GM23338 (cell line): ENCODE data around the gene IYD. TPM values are rescaled to one million over a fixed set of nuclear protein-coding genes. Genes with fewer than 3 reads are reported as not detected.

Source experiments
- ATAC-seq: fragments of 200-7000 bp; cut with Tn5 transposase; 3 replicates; pipeline ENCODE4 v1.9.1; 2020
- DNase-seq: peaks from one replicate; pipeline ENCODE4 v3.0.0-alpha.2; 2015; ENCODE audit warnings: low spot score
- H2AFZ ChIP-seq: fragments of 200-600 bp; sonication (generic); 2 replicates; pipeline ENCODE4 v1.8.0; 2016; ENCODE audit warnings: antibody characterized with exemption, mild to moderate bottlenecking, moderate library complexity
- H3F3A ChIP-seq: fragments of 200-600 bp; sonication (generic); replicated peaks from 2 replicates; pipeline ENCODE4 v1.8.0; 2017; ENCODE audit warnings: antibody characterized with exemption, mixed run types, low read depth
- H3K27ac ChIP-seq: fragments of 200-600 bp; sonication (generic); 2 replicates; pipeline ENCODE4 v1.6.1; 2016; ENCODE audit warnings: low read depth
- H3K27me3 ChIP-seq: fragments of 200-600 bp; sonication (generic); 2 replicates; pipeline ENCODE4 v1.8.0; 2016; ENCODE audit warnings: mild to moderate bottlenecking, mixed run types, moderate library complexity; ENCODE audit not compliant: insufficient read depth
- H3K36me3 ChIP-seq: fragments of 200-600 bp; sonication (generic); 2 replicates; pipeline ENCODE4 v1.8.0; 2016; ENCODE audit warnings: mild to moderate bottlenecking; ENCODE audit not compliant: insufficient read depth
- H3K4me1 ChIP-seq: fragments of 200-600 bp; sonication (generic); 2 replicates; pipeline ENCODE4 v1.8.0; 2016; ENCODE audit warnings: mild to moderate bottlenecking, moderate library complexity; ENCODE audit not compliant: insufficient read depth
- H3K4me2 ChIP-seq: fragments of 200-600 bp; sonication (generic); 2 replicates; pipeline ENCODE4 v1.7.1; 2017; ENCODE audit warnings: mixed run types
- H3K4me3 ChIP-seq: fragments of 200-600 bp; sonication (generic); 2 replicates; pipeline ENCODE4 v1.6.1; 2016; ENCODE audit warnings: mixed run types
- H3K79me2 ChIP-seq: fragments of 200-600 bp; sonication (generic); replicated peaks from 2 replicates; pipeline ENCODE4 v1.8.0; 2017; ENCODE audit warnings: mild to moderate bottlenecking; ENCODE audit not compliant: insufficient read depth
- H3K9me2 ChIP-seq: fragments of 200-600 bp; sonication (generic); 2 replicates; pipeline ENCODE4 v1.8.0; 2017; ENCODE audit not compliant: insufficient read depth
- H4K20me1 ChIP-seq: fragments of 200-600 bp; sonication (generic); replicated peaks from 2 replicates; pipeline ENCODE4 v1.8.0; 2017; ENCODE audit warnings: mild to moderate bottlenecking; ENCODE audit not compliant: insufficient read depth
- H3K27ac Mint-ChIP-seq: 2 replicates; pipeline ENCODE4 v1.8.0; 2020; ENCODE audit warnings: inconsistent platforms, mild to moderate bottlenecking, moderate library complexity, mixed read lengths
- H3K27me3 Mint-ChIP-seq: 3 replicates; pipeline ENCODE4 v1.8.0; 2022; ENCODE audit warnings: low read depth, mild to moderate bottlenecking, moderate library complexity, mixed read lengths, inconsistent platforms; ENCODE audit not compliant: insufficient read depth, poor library complexity
- H3K36me3 Mint-ChIP-seq: 3 replicates; pipeline ENCODE4 v1.8.0; 2021; ENCODE audit warnings: low read depth, mild to moderate bottlenecking, inconsistent platforms, moderate library complexity, mixed read lengths
- H3K4me1 Mint-ChIP-seq: 3 replicates; pipeline ENCODE4 v1.8.0; 2020; ENCODE audit warnings: mild to moderate bottlenecking, inconsistent platforms, mixed read lengths
- H3K4me3 Mint-ChIP-seq: 3 replicates; pipeline ENCODE4 v1.8.0; 2021; ENCODE audit warnings: moderate library complexity, mild to moderate bottlenecking, inconsistent platforms, mixed read lengths
- H3K9me3 Mint-ChIP-seq: 3 replicates; pipeline ENCODE4 v1.8.0; 2020; ENCODE audit warnings: moderate library complexity, mild to moderate bottlenecking, inconsistent platforms, mixed read lengths
- CTCF ChIP-seq, 2 experiments: fragments of 200-600 bp in 1 of 2; sonication (generic) in 1 of 2; conservative IDR thresholded peaks; 2 replicates each; pipeline versions ENCODE4 v1.5.1 to v1.6.1; 2016 to 2017; ENCODE audit warnings: antibody characterized with exemption in 2 of 2, low read depth in 2 of 2, mild to moderate bottlenecking in 2 of 2, moderate library complexity in 1 of 2
- ETS1 ChIP-seq: IDR thresholded peaks from 2 replicates; pipeline ENCODE4 v1.6.1; 2016; ENCODE audit warnings: antibody characterized with exemption
- EZH2phosphoT487 ChIP-seq: fragments of 200-600 bp; sonication (generic); IDR thresholded peaks from one replicate; pipeline ENCODE4 v1.8.1; 2018; ENCODE audit warnings: antibody characterized with exemption; ENCODE audit not compliant: unreplicated experiment
- NANOG ChIP-seq: IDR thresholded peaks from 2 replicates; pipeline ENCODE4 v1.6.1; 2016; ENCODE audit warnings: antibody characterized with exemption, borderline replicate concordance
- REST ChIP-seq: IDR thresholded peaks from one replicate; pipeline ENCODE4 v1.6.1; 2018; ENCODE audit warnings: antibody characterized with exemption; ENCODE audit not compliant: unreplicated experiment
- ZNF331 ChIP-seq: fragments of 250-450 bp; sonication (Bioruptor Pico); IDR thresholded peaks from 2 replicates; pipeline ENCODE4 v1.5.0; 2020; ENCODE audit warnings: low read depth, mild to moderate bottlenecking, moderate library complexity
- ZNF462 ChIP-seq: fragments of 250-450 bp; sonication (Bioruptor Pico); IDR thresholded peaks from 2 replicates; pipeline ENCODE4 v1.5.0; 2020; ENCODE audit warnings: mild to moderate bottlenecking, moderate library complexity
- polyA plus RNA-seq: library from polyadenylated mRNA; unstranded; fragments of >200 nt; fragmentation: Nextera tagmentation; extraction: Ambion mirVana; gene quantifications from 2 replicates; pipeline ENCODE4 v1.2.1, GENCODE V29; 2016
- total RNA-seq: library from RNA; depleted of rRNA; stranded (reverse); fragments of >200 nt; shearing (Covaris generic); gene quantifications from 2 replicates; pipeline ENCODE4 v1.2.3, GENCODE V29; 2014

Gene IYD
- total and polyA plus RNA-seq, 2 experiments from 2014 or later = not detected

- TF ChIP-seq CTCF (conservative IDR thresholded peaks at IDR 0.05; ENCODE audit: low read depth in 2 of 2) = no peak
- TF ChIP-seq ZNF331 = no peak
- no peak for TF ChIP-seq NANOG
- TF ChIP-seq REST = no peak
- TF ChIP-seq ETS1 = no peak
- TF ChIP-seq EZH2phosphoT487 = no peak
Measured at GRCh38 chr6:150322466-150322871, 46.3 kb upstream of the IYD start (continued).

GRCh38 chr6:150323205-150323604, 45.6 kb upstream of the IYD start:
- no peaks in the 10 kb centered on the region for H3K79me2 ChIP-seq
- H3K27me3 Mint-ChIP-seq = peaks cover 7% of the 10 kb centered on the region
- H3K36me3 ChIP-seq = no peaks in the 10 kb centered on the region
- DNase-seq (no peak), ATAC-seq (no peak)
- no peak overlapping the region for H3K4me2 ChIP-seq
- no peaks in the 10 kb centered on the region; the same call in 2 of the 3 replicates for H3K36me3 Mint-ChIP-seq
- peaks cover 20% of the 10 kb centered on the region for H3K4me1 Mint-ChIP-seq
- H4K20me1 ChIP-seq = no peaks in the 10 kb centered on the region
- H3K27ac ChIP-seq = no peak overlapping the region
- TF ChIP-seq ETS1 (no peak), ZNF462 (no peak)
- no peaks in the 10 kb centered on the region for H3K9me2 ChIP-seq
- H3K4me1 ChIP-seq = no peaks in the 10 kb centered on the region
- H3K4me3 ChIP-seq = no peak overlapping the region
- H3K27me3 ChIP-seq = no peaks in the 10 kb centered on the region
- no peak overlapping the region for H2AFZ ChIP-seq
- H3K4me3 Mint-ChIP-seq = no peak overlapping the region
- no peak overlapping the region for H3K27ac Mint-ChIP-seq
- peaks cover 2% of the 10 kb centered on the region; the same call in 2 of the 3 replicates for H3K9me3 Mint-ChIP-seq
- H3F3A ChIP-seq = no peaks in the 10 kb centered on the region
